Measurements from ENCODE around the gene SCFD2.

The SCFD2 gene

GRCh38 chr4:52903273-52903672 lies 462.6 kb downstream of the SCFD2 start:
- no peaks in the 10 kb centered on the region for H3K27me3 ChIP-seq (ENCODE audit: insufficient read depth, poor library complexity, severe bottlenecking)
- DNase-seq (ENCODE audit: low read depth in 1 of 2, low spot score in 1 of 2): no peak

GRCh38 chr4:52894443-52894842 lies 471.4 kb downstream of the SCFD2 start:
- H3K27ac ChIP-seq (replicated peaks): no peak overlapping the region
- TF ChIP-seq CTCF (IDR thresholded peaks at IDR 0.05; ENCODE audit: insufficient read depth, low read length) (no peak), SPI1 (IDR thresholded peaks at IDR 0.05; ENCODE audit: borderline replicate concordance, low read depth) (no peak), REST (IDR thresholded peaks at IDR 0.05; ENCODE audit: insufficient replicate concordance, low read depth) (no peak), POLR2AphosphoS5 (IDR thresholded peaks at IDR 0.05; ENCODE audit: low read depth) (no peak), GABPA (IDR thresholded peaks at IDR 0.05; ENCODE audit: low read depth) (no peak)
- no peak for DNase-seq (ENCODE audit: low read depth in 1 of 2, low spot score in 1 of 2)
- H3K27me3 ChIP-seq (ENCODE audit: insufficient read depth, poor library complexity, severe bottlenecking): no peaks in the 10 kb centered on the region
- no peak overlapping the region for H3K4me3 ChIP-seq (replicated peaks; ENCODE audit: insufficient read depth, low read length)

More at GRCh38 chr4:52903273-52903672, 462.6 kb downstream of the SCFD2 start:
- Histone ChIP-seq H3K27ac (replicated peaks) (no peak overlapping the region), H3K4me3 (replicated peaks; ENCODE audit: insufficient read depth, low read length) (no peak overlapping the region)
- TF ChIP-seq GABPA (IDR thresholded peaks at IDR 0.05; ENCODE audit: low read depth): no peak
- no peak for TF ChIP-seq REST (IDR thresholded peaks at IDR 0.05; ENCODE audit: insufficient replicate concordance, low read depth)
- no peak for TF ChIP-seq CTCF (IDR thresholded peaks at IDR 0.05; ENCODE audit: insufficient read depth, low read length)
- TF ChIP-seq POLR2AphosphoS5 (IDR thresholded peaks at IDR 0.05; ENCODE audit: low read depth): no peak
- TF ChIP-seq SPI1 (IDR thresholded peaks at IDR 0.05; ENCODE audit: borderline replicate concordance, low read depth): no peak

GRCh38 chr4:52892880-52893279 lies 473.0 kb downstream of the SCFD2 start:
- no peak overlapping the region for H3K27ac ChIP-seq (replicated peaks)
- no peaks in the 10 kb centered on the region for H3K27me3 ChIP-seq (ENCODE audit: insufficient read depth, poor library complexity, severe bottlenecking)
- no peak overlapping the region for H3K4me3 ChIP-seq (replicated peaks; ENCODE audit: insufficient read depth, low read length)
- DNase-seq (ENCODE audit: low read depth in 1 of 2, low spot score in 1 of 2): no peak
- no peak for TF ChIP-seq GABPA (IDR thresholded peaks at IDR 0.05; ENCODE audit: low read depth)

- no peak for DNase-seq (ENCODE audit: low read depth in 1 of 2, low spot score in 1 of 2)
- Histone ChIP-seq H3K27ac (replicated peaks) (no peak overlapping the region), H3K4me3 (replicated peaks; ENCODE audit: insufficient read depth, low read length) (no peak overlapping the region), H3K27me3 (ENCODE audit: insufficient read depth, poor library complexity, severe bottlenecking) (no peaks in the 10 kb centered on the region)
- no peak for TF ChIP-seq REST (IDR thresholded peaks at IDR 0.05; ENCODE audit: insufficient replicate concordance, low read depth)
- TF ChIP-seq POLR2AphosphoS5 (IDR thresholded peaks at IDR 0.05; ENCODE audit: low read depth): no peak
- TF ChIP-seq GABPA (IDR thresholded peaks at IDR 0.05; ENCODE audit: low read depth): no peak
- TF ChIP-seq SPI1 (IDR thresholded peaks at IDR 0.05; ENCODE audit: borderline replicate concordance, low read depth): no peak
- TF ChIP-seq CTCF (IDR thresholded peaks at IDR 0.05; ENCODE audit: insufficient read depth, low read length): no peak
These were observed 474.1 kb downstream of the SCFD2 start for GRCh38 chr4:52891743-52892142.

All from HL-60 (cell line).